Stimulated activated CD4-positive, alpha-beta T cell treated with anti-CD3 and anti-CD28 coated beads, Interleukin-12 subunit alpha, Interleukin-12 subunit beta, amount 100 ng/mL, for 4 hours (primary cell): Measurements from ENCODE around the gene ASMTL.
"Not testable (repeated sequence)": the region's sequence is repeated elsewhere in the genome, so short reads cannot be mapped to it uniquely, and the experiment has no call there.

ENCODE experiments used
- DNase-seq: peaks from one replicate; pipeline ENCODE4 v3.0.0-alpha.2; 2020

ASMTL gene

GRCh38 chrX:1453395-1453783 is 680 bp upstream of the ASMTL start:
- no peak for DNase-seq

GRCh38 chrX:1451661-1452515 is 821 bp downstream of the ASMTL start:
- DNase-seq, result no peak

- DNase-seq, result no peak
Measured at GRCh38 chrX:1451251-1451660, 1.5 kb downstream of the ASMTL start.

- DNase-seq, result no peak
Measured at GRCh38 chrX:1450361-1451161, 2.1 kb downstream of the ASMTL start.

- DNase-seq, result no peak
Measured at GRCh38 chrX:1449823-1450149, 2.9 kb downstream of the ASMTL start.

- DNase-seq, result no peak
Measured at GRCh38 chrX:1449036-1449822, 3.5 kb downstream of the ASMTL start.

GRCh38 chrX:1448573-1449001 is 4.1 kb downstream of the ASMTL start:
- DNase-seq, result not testable (repeated sequence)

- DNase-seq, result not testable (repeated sequence)
Measured at GRCh38 chrX:1447969-1448572, 4.6 kb downstream of the ASMTL start.

- DNase-seq, result not testable (repeated sequence)
Measured at GRCh38 chrX:1446984-1447968, 5.4 kb downstream of the ASMTL start.

- no peak for DNase-seq
Measured at GRCh38 chrX:1444561-1445500, 7.9 kb downstream of the ASMTL start.

GRCh38 chrX:1443496-1444075 is 9.1 kb downstream of the ASMTL start:
- no peak for DNase-seq

- DNase-seq, result no peak
Measured at GRCh38 chrX:1442724-1443367, 9.9 kb downstream of the ASMTL start.

GRCh38 chrX:1442016-1442665 is 10.6 kb downstream of the ASMTL start:
- no peak for DNase-seq

- DNase-seq, result no peak
Measured at GRCh38 chrX:1440506-1440905, 12.2 kb downstream of the ASMTL start.

- no peak for DNase-seq
Measured at GRCh38 chrX:1435241-1435895, 17.3 kb downstream of the ASMTL start.

- no peak for DNase-seq
Measured at GRCh38 chrX:1434871-1435240, 17.9 kb downstream of the ASMTL start.

GRCh38 chrX:1433646-1434357 is 18.9 kb downstream of the ASMTL start:
- no peak for DNase-seq

GRCh38 chrX:1430451-1430850 is 22.3 kb downstream of the ASMTL start:
- DNase-seq, result no peak
